NT2/D1 (cell line): ENCODE data around the gene ZBTB40.

ENCODE experiments used
- DNase-seq: peaks from one replicate; pipeline ENCODE4 v3.0.0-alpha.2; 2011; ENCODE audit warnings: low read depth, low spot score
- H3K27me3 ChIP-seq: 2 replicates; pipeline ENCODE4 v1.6.0; 2011; ENCODE audit warnings: mild to moderate bottlenecking; ENCODE audit not compliant: insufficient read length, insufficient read depth
- H3K36me3 ChIP-seq: 2 replicates; pipeline ENCODE4 v1.6.1; 2011; ENCODE audit warnings: mild to moderate bottlenecking, low read length, mixed read lengths; ENCODE audit not compliant: insufficient read depth, insufficient read length
- H3K4me1 ChIP-seq: 2 replicates; pipeline ENCODE4 v1.5.1; 2011; ENCODE audit not compliant: insufficient read depth, insufficient read length
- H3K4me3 ChIP-seq: 2 replicates; pipeline ENCODE4 v1.5.1; 2011; ENCODE audit warnings: low read depth; ENCODE audit not compliant: insufficient read length
- H3K9ac ChIP-seq: 2 replicates; pipeline ENCODE4 v1.6.0; 2011; ENCODE audit warnings: low read depth; ENCODE audit not compliant: insufficient read length
- H3K9me3 ChIP-seq: 2 replicates; pipeline ENCODE4 v1.5.1; 2011; ENCODE audit warnings: mild to moderate bottlenecking, low read length; ENCODE audit not compliant: insufficient read depth
- SUZ12 ChIP-seq: IDR thresholded peaks from 2 replicates; pipeline ENCODE4 v1.6.1; 2011; ENCODE audit not compliant: insufficient read length, insufficient read depth; ENCODE audit errors: extremely low read depth
- YY1 ChIP-seq: IDR thresholded peaks from 2 replicates; pipeline ENCODE4 v1.6.1; 2011; ENCODE audit not compliant: insufficient read length, insufficient read depth
- ZNF274 ChIP-seq: IDR thresholded peaks from 2 replicates; pipeline ENCODE4 v1.6.1; 2011; ENCODE audit warnings: mild to moderate bottlenecking, low read depth, low read length

Gene ZBTB40

GRCh38 chr1:22457345-22457744 is 5.7 kb downstream of the ZBTB40 start:
- no peaks in the 10 kb centered on the region for H3K9me3 ChIP-seq
- TF ChIP-seq SUZ12 (no peak), ZNF274 (no peak), YY1 (no peak)
- H3K4me3 ChIP-seq, result no peak overlapping the region
- H3K9ac ChIP-seq, result no peak overlapping the region
- peaks cover 17% of the 10 kb centered on the region for H3K36me3 ChIP-seq
- DNase-seq, result no peak
- H3K4me1 ChIP-seq, result no peaks in the 10 kb centered on the region
- no peaks in the 10 kb centered on the region for H3K27me3 ChIP-seq

- H3K4me1 ChIP-seq, result no peaks in the 10 kb centered on the region
- no peak for TF ChIP-seq ZNF274
- TF ChIP-seq SUZ12, result no peak
- TF ChIP-seq YY1, result no peak
- H3K9me3 ChIP-seq, result no peaks in the 10 kb centered on the region
- no peaks in the 10 kb centered on the region for H3K27me3 ChIP-seq
- peaks cover 17% of the 10 kb centered on the region for H3K36me3 ChIP-seq
- no peak overlapping the region for H3K9ac ChIP-seq
- no peak overlapping the region for H3K4me3 ChIP-seq
- DNase-seq, result no peak
Measured at GRCh38 chr1:22457836-22458235, 6.2 kb downstream of the ZBTB40 start.

- H3K9ac ChIP-seq, result no peak overlapping the region
- H3K27me3 ChIP-seq, result no peaks in the 10 kb centered on the region
- TF ChIP-seq SUZ12 (no peak), YY1 (no peak), ZNF274 (no peak)
- peaks cover 16% of the 10 kb centered on the region; the same call in 1 of the 2 replicates for H3K9me3 ChIP-seq
- H3K4me1 ChIP-seq, result no peaks in the 10 kb centered on the region
- peaks cover 9% of the 10 kb centered on the region for H3K36me3 ChIP-seq
- H3K4me3 ChIP-seq, result no peak overlapping the region
- DNase-seq, result no peak
Measured at GRCh38 chr1:22461100-22461499, 9.4 kb downstream of the ZBTB40 start.

- no peak for DNase-seq
- H3K4me3 ChIP-seq, result no peak overlapping the region
- TF ChIP-seq SUZ12 (no peak), ZNF274 (no peak), YY1 (no peak)
- no peaks in the 10 kb centered on the region for H3K27me3 ChIP-seq
- peaks cover 16% of the 10 kb centered on the region; the same call in 1 of the 2 replicates for H3K9me3 ChIP-seq
- H3K36me3 ChIP-seq, result peaks cover 8% of the 10 kb centered on the region
- H3K9ac ChIP-seq, result no peak overlapping the region
- H3K4me1 ChIP-seq, result no peaks in the 10 kb centered on the region
Measured at GRCh38 chr1:22461678-22462527, 10.3 kb downstream of the ZBTB40 start.

- Histone ChIP-seq H3K9ac (no peak overlapping the region), H3K4me1 (no peaks in the 10 kb centered on the region), H3K4me3 (no peak overlapping the region), H3K9me3 (peaks cover 16% of the 10 kb centered on the region; the same call in 1 of the 2 replicates), H3K36me3 (peaks cover 5% of the 10 kb centered on the region), H3K27me3 (no peaks in the 10 kb centered on the region)
- DNase-seq, result no peak
- TF ChIP-seq YY1 (no peak), ZNF274 (no peak), SUZ12 (no peak)
Measured at GRCh38 chr1:22462928-22463327, 11.3 kb downstream of the ZBTB40 start.

- DNase-seq, result no peak
- no peak for TF ChIP-seq ZNF274
- TF ChIP-seq YY1, result no peak
- TF ChIP-seq SUZ12, result no peak
- no peaks in the 10 kb centered on the region for H3K36me3 ChIP-seq
- no peak overlapping the region for H3K4me3 ChIP-seq
- no peaks in the 10 kb centered on the region for H3K27me3 ChIP-seq
- no peaks in the 10 kb centered on the region for H3K4me1 ChIP-seq
- peaks cover 16% of the 10 kb centered on the region; the same call in 1 of the 2 replicates for H3K9me3 ChIP-seq
- no peak overlapping the region for H3K9ac ChIP-seq
Measured at GRCh38 chr1:22465015-22465565, 13.4 kb downstream of the ZBTB40 start.

- TF ChIP-seq YY1, result no peak
- no peak for TF ChIP-seq SUZ12
- TF ChIP-seq ZNF274, result no peak
- Histone ChIP-seq H3K36me3 (no peaks in the 10 kb centered on the region), H3K27me3 (no peaks in the 10 kb centered on the region), H3K4me1 (no peaks in the 10 kb centered on the region), H3K9ac (no peak overlapping the region), H3K4me3 (no peak overlapping the region), H3K9me3 (peaks cover 16% of the 10 kb centered on the region; the same call in 1 of the 2 replicates)
- no peak for DNase-seq
Measured at GRCh38 chr1:22465671-22466070, 14.0 kb downstream of the ZBTB40 start.
